H1 (cell line): ENCODE data around the gene HS6ST3. TPM values are rescaled to one million over a fixed set of nuclear protein-coding genes. Genes with fewer than 3 reads are reported as not detected.

Source experiments
- CBX5 ChIP-seq: fragments of 300-800, 300-1000 bp; sonication (generic); IDR thresholded peaks from 2 replicates; pipeline ENCODE4 v1.7.1; 2016; ENCODE audit warnings: antibody characterized with exemption, low read length, low read depth
- FOSL1 ChIP-seq: IDR thresholded peaks from 2 replicates; pipeline ENCODE4 v1.6.1; 2011; ENCODE audit warnings: mild to moderate bottlenecking, low read depth, low read length, moderate library complexity; ENCODE audit not compliant: insufficient read depth
- polyA plus RNA-seq, 7 experiments: library from polyadenylated mRNA; depleted of rRNA in 3 of 7; stranded (reverse) in 5 of 7; unstranded in 2 of 7; fragments of >200 nt in 5 of 7; fragments of 200-250 nt in 2 of 7; gene quantifications; 1 replicate in 5 of 7; 2 replicates in 1 of 7; 4 replicates in 1 of 7; pipeline versions ENCODE4 v1.2.1 to v1.2.3, GENCODE V29; 2011 to 2013; ENCODE audit warnings: missing spikeins in 2 of 7, mixed read lengths in 2 of 7
- total RNA-seq: library from RNA; stranded (reverse); fragmentation: NEBNext Ultra II Directional; extraction: Animal tissue kit (Norgen Biotek cat#: 25700); gene quantifications from 2 replicates; pipeline ENCODE4 v1.2.1, GENCODE V29; 2021

HS6ST3 gene
- total and polyA plus RNA-seq, 2 of the 8 experiments (the other 6 are each of a cell fraction or from before 2014, with no cell fraction given), result 0.45 to 1.2 TPM

- no peak for TF ChIP-seq CBX5
- no peak for TF ChIP-seq FOSL1
Observed at GRCh38 chr13:96804174-96804573, 714.3 kb downstream of the HS6ST3 start (continued).
